ENCODE measurements around the gene UBE2S. TPM values are rescaled to one million over a fixed set of nuclear protein-coding genes. Genes with fewer than 3 reads are reported as not detected.

Gene UBE2S
- total RNA-seq, 1 donor from 2014 or later: 383 TPM

DNA sequence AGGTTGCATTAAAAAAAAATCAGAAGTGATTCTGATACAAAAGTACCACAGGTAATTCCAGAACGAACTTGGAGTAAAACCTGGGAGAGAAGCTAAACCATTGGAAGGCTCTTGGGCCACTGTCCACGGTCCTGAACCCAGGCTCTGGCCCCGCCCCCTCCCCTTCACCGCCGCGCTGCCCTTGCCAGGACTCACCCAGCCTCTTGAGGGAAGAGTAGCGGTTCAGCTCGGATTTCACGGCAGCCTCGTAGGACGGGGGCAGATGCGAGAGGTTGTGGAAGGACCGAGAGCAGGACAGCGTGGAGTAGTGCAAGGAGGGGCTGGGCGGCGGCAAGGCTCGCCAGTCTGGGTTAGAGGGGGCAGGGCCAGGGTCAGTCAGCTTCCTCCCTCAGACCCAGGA, 29.8 kb upstream of the UBE2S start:
- TF ChIP-seq, protein P1, sequence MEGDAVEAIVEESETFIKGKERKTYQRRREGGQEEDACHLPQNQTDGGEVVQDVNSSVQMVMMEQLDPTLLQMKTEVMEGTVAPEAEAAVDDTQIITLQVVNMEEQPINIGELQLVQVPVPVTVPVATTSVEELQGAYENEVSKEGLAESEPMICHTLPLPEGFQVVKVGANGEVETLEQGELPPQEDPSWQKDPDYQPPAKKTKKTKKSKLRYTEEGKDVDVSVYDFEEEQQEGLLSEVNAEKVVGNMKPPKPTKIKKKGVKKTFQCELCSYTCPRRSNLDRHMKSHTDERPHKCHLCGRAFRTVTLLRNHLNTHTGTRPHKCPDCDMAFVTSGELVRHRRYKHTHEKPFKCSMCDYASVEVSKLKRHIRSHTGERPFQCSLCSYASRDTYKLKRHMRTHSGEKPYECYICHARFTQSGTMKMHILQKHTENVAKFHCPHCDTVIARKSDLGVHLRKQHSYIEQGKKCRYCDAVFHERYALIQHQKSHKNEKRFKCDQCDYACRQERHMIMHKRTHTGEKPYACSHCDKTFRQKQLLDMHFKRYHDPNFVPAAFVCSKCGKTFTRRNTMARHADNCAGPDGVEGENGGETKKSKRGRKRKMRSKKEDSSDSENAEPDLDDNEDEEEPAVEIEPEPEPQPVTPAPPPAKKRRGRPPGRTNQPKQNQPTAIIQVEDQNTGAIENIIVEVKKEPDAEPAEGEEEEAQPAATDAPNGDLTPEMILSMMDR (conservative IDR thresholded peaks at IDR 0.05; ENCODE audit: low read depth, low read length): no peak
- no peak overlapping the region for H3K4me3 ChIP-seq (ENCODE audit: low read depth, low read length)
- DNase-seq (ENCODE audit: low read depth): no peak

DNA sequence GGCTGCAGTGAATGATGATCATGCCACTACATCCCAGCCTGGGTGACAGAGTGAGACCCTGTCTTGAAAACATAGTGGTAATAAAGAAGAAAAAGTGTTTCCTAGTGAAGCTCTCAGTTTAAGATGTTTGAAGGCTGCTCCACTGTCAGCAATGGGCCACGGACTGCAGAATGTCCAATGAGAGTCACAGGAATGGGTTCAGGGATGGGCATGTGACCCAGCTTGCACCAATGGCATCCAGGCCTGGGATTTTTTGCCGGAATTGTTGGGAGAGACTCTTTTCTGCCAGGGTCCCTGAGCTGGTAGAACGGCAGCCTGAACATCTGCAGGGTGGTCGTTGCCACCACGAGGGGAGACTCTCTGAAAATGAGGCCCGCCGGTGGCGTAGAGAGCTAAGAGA, 29.3 kb upstream of the UBE2S start:
- TF ChIP-seq, protein P1 (conservative IDR thresholded peaks at IDR 0.05; ENCODE audit: low read depth, low read length): no peak

DNA sequence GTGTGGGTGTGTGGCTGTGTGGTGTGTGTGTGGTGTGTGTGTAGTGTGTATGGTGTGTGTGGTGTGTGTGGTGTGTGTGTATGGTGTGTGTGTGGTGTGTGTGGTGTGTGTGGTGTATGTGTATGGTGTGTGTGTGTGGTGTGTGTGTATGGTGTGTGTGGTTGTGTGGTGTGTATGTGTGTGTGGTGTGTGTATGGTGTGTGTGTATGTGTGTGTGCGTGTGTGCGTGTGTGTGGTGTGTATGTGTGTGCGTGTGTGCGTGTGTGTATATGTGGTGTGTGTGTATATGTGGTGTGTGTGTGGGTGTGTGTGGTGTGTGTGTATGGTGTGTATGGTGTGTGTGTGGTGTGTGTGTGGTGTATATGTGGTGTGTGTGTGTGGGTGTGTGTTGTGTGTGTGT, 27.4 kb upstream of the UBE2S start:
- no peak for DNase-seq (ENCODE audit: low read depth)
- TF ChIP-seq, protein P1 (conservative IDR thresholded peaks at IDR 0.05; ENCODE audit: low read depth, low read length): no peak
- no peak overlapping the region for H3K4me3 ChIP-seq (ENCODE audit: low read depth, low read length)

More for the DNA sequence above, 29.3 kb upstream of the UBE2S start:
- no peak overlapping the region for H3K4me3 ChIP-seq (ENCODE audit: low read depth, low read length)
- no peak for DNase-seq (ENCODE audit: low read depth)

DNA sequence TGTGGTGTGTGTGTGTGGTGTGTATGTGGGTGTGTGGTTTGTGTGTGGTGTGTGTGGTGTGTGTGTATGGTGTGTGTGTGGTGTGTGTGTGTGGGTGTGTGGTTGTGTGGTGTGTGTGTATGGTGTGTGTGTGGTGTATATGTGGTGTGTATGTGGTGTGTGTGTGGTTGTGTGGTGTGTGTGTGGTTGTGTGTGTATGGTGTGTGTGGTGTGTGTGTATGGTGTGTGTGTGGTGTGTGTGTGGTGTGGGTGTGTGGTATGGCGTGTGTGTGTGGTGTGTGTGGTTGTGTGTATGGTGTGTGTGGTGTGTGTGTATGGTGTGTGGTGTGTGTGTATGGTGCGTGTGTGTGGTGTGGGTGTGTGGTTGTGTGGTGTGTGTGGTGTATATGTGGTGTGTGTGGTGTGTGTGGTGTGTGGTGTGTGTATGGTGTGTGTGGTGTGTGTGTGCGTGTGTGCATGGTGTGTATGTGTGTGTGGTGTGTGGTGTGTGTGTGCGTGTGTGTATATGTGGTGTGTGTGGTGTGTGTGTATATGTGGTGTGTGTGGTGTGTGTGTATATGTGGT, 26.9 kb upstream of the UBE2S start:
- no peak for DNase-seq (ENCODE audit: low read depth)
- no peak overlapping the region for H3K4me3 ChIP-seq (ENCODE audit: low read depth, low read length)
- TF ChIP-seq, protein P1 (conservative IDR thresholded peaks at IDR 0.05; ENCODE audit: low read depth, low read length): no peak

DNA sequence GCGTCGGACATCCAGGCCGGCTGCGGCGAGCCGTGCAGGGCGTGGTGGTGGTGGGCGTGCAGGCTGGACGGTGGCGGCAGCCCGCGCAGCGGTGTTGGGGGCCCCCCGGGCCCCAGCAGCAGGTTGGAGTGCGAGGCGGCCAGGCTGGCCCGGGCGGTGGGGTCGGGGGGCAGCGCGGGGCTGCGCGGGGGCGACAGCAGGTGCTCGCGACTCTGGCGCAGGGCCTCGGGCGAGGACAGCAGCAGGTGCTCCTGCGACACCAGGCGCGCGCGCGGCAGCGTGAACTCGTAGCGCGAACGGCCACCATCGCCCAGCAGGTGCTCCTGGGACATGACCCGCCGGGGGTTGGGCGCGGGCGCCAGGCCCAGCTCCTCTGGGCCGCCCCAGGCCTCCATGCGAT, 25.7 kb upstream of the UBE2S start:
- no peak for DNase-seq (ENCODE audit: low read depth)
- H3K4me3 ChIP-seq (ENCODE audit: low read depth, low read length): no peak overlapping the region
- TF ChIP-seq, protein P1 (conservative IDR thresholded peaks at IDR 0.05; ENCODE audit: low read depth, low read length): no peak

DNA sequence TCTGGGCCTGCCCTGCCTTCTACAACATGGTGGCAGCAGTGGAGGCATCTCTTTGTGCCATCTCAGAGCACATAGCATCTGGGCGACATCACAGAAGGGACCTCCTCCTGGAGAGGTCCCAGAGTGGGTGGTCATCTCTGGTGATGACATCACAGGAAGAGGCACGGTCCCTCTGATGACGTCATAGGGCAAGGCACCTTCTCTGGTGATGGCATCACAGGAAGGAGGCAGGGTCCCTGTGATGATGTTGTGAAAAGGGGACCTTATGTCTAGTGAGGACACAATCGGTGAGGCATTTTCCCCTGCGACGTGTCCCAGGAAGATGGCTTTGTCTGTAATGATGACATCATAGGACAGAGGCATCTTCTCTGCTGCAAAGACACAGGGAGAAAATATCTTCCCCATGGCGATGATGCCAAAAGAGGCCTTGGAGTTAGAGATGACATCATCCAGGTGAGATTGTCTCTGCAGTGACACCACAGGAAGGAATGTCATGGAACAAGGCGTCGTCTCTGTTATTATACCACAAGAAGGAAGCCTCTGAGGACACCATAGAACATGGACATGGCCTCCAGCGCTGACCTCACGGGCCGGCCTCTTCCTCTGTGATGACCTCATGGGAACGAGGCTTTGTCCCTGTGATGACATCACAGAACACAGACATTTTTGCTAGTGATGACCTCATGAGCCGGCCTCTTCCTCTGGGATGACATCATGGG, 24.8 kb upstream of the UBE2S start:
- no peak overlapping the region for H3K4me3 ChIP-seq (ENCODE audit: low read depth, low read length)
- no peak for DNase-seq (ENCODE audit: low read depth)
- TF ChIP-seq, protein P1 (conservative IDR thresholded peaks at IDR 0.05; ENCODE audit: low read depth, low read length): no peak

DNA sequence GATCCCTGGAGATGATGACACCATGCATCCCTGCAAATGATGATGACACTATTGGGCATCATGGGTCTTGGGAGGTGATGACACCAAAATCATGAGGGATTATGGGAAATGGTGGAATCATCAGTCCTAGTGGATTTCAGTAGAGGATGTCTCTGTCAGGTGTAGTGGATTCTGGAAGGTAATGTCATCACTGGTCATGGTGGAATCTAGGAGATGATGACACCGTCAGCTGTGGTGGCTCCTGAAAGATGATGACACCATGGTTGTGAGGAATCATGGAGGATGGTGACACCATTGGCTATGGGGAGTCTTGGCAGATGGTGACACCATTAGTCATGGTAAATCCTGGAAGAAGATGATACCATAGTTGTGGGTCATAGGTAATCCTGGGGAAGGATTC, 23.6 kb upstream of the UBE2S start:
- TF ChIP-seq, protein P1 (conservative IDR thresholded peaks at IDR 0.05; ENCODE audit: low read depth, low read length): no peak
- H3K4me3 ChIP-seq (ENCODE audit: low read depth, low read length): no peak overlapping the region
- no peak for DNase-seq (ENCODE audit: low read depth)

Data from epithelial cell of proximal tubule (primary cell).